SIG-M5 (cell line): ENCODE data around the gene CBY1.
"Not testable (repeated sequence)": the region's sequence is repeated elsewhere in the genome, so short reads cannot be mapped to it uniquely, and the experiment has no call there.

Source experiments
- DNase-seq: peaks from one replicate; lab custom pipeline; 2025; lab: John Stamatoyannopoulos, UW

Gene CBY1

GRCh38 chr22:38656256-38657044, at the start of gene CBY1, which contains the start of gene FAM227A:
Gene CBY1, plus strand, starts transcription at chr22:38656638. Its CDS starts 11,417 bp downstream, at chr22:38668055.
Gene FAM227A, minus strand, starts transcription at chr22:38656392. Its CDS starts 6,224 bp downstream, at chr22:38650168.
- peak; percentile 31 for DNase-seq

GRCh38 chr22:38607680-38608079, 48.8 kb upstream of the CBY1 start:
- DNase-seq: no peak

- DNase-seq: no peak
Measured at GRCh38 chr22:38608992-38609750, 47.3 kb upstream of the CBY1 start.

- no peak for DNase-seq
Measured at GRCh38 chr22:38610234-38610633, 46.2 kb upstream of the CBY1 start.

GRCh38 chr22:38611559-38611958, 44.9 kb upstream of the CBY1 start:
- DNase-seq: no peak

- no peak for DNase-seq
Measured at GRCh38 chr22:38612217-38613006, 44.0 kb upstream of the CBY1 start.

- DNase-seq: no peak
Measured at GRCh38 chr22:38613588-38613987, 42.9 kb upstream of the CBY1 start.

GRCh38 chr22:38614332-38615063, 41.9 kb upstream of the CBY1 start:
- DNase-seq: no peak

GRCh38 chr22:38615064-38615405, 41.4 kb upstream of the CBY1 start:
- DNase-seq: not testable (repeated sequence)

- DNase-seq: no peak
Measured at GRCh38 chr22:38618258-38618657, 38.2 kb upstream of the CBY1 start.

- DNase-seq: no peak
Measured at GRCh38 chr22:38618682-38619081, 37.8 kb upstream of the CBY1 start.

GRCh38 chr22:38623351-38623750, 33.1 kb upstream of the CBY1 start:
- no peak for DNase-seq

- DNase-seq: no peak
Measured at GRCh38 chr22:38628444-38628843, 28.0 kb upstream of the CBY1 start.

GRCh38 chr22:38629108-38629507, 27.3 kb upstream of the CBY1 start:
- no peak for DNase-seq

- no peak for DNase-seq
Measured at GRCh38 chr22:38631724-38632123, 24.7 kb upstream of the CBY1 start.

GRCh38 chr22:38632528-38632927, 23.9 kb upstream of the CBY1 start:
- DNase-seq: no peak

- no peak for DNase-seq
Measured at GRCh38 chr22:38638216-38638615, 18.2 kb upstream of the CBY1 start.

- DNase-seq: no peak
Measured at GRCh38 chr22:38638728-38639127, 17.7 kb upstream of the CBY1 start.

- DNase-seq: no peak
Measured at GRCh38 chr22:38641476-38642040, 14.9 kb upstream of the CBY1 start.

GRCh38 chr22:38644245-38644644, 12.2 kb upstream of the CBY1 start:
- not testable (repeated sequence) for DNase-seq

GRCh38 chr22:38645430-38645829, 11.0 kb upstream of the CBY1 start:
- DNase-seq: no peak
